ENCODE data around the gene SLC34A1.
"Not testable (repeated sequence)": the region's sequence is repeated elsewhere in the genome, so short reads cannot be mapped to it uniquely, and the experiment has no call there.

The SLC34A1 gene

DNA sequence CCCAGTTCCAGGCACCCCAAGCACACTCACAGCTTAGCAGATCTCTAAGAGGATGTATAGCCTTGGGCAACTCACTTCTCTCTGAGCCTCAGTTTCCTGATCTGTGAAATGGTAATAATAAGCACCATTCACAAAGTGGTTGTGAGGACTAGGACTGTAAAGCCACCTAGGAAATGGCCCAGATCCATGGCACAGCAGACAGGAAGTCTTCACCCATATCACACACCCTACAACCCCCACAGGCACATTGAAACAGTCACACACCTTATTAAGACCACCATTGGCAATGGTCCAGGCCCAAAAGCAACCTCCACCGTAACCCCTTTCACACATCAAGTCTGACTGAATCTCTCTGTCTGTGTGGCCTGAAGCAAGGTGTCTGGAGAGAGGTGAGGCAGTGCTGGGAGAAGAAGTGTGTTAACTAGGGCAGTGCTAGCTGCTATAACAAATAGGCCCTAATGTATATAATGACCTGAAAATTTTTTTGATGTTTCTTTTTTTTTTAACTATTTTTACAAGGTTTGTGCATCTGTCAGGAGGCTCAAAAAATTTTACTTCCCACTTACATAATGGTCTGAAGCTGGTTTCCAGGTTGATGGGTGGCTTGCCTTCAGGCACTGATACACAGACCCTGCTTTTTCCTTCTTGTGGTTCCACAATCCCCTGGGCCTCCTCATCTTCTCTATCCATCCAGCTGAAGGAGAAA is 28.9 kb upstream of the SLC34A1 start:
- DNase-seq (ENCODE audit: insufficient read length, low spot score): no peak
- FAIRE-seq: no peak

DNA sequence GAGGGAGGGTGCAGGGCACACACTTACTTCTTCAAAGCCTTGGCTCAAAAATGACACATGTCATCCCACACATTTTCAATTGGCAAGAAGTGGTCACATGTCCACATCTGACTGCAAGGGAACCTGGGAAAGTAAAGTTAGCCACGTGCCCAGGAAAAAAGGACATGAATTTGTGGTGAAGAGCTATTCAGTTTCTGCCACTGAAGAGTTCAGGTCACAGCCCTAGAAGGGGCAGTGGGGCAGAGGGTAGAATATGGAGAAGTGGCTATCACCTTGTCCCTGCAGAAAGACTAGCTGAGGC is 28.4 kb upstream of the SLC34A1 start:
- DNase-seq (ENCODE audit: insufficient read length, low spot score): no peak
- no peak for FAIRE-seq

DNA sequence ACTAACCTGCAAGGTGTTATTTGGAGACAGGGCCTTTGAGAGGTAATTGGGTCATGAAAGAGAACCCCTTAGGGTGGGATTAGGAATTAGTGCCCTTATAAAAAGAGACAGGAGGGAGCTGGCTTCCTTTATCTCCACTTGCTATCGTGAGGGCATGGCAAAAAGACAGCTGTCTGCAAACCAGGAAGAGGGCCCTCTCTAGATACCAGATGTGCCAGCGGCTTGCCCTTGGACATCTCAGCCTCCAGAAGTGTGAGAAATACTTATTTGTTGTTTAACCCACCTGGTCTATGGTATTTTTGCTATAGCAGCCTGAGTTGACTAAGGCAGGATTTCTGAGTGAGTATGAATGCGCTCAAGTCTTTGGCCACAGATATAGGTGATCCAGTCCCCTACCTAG is 27.5 kb upstream of the SLC34A1 start:
- no peak for FAIRE-seq
- no peak for DNase-seq (ENCODE audit: insufficient read length, low spot score)

DNA sequence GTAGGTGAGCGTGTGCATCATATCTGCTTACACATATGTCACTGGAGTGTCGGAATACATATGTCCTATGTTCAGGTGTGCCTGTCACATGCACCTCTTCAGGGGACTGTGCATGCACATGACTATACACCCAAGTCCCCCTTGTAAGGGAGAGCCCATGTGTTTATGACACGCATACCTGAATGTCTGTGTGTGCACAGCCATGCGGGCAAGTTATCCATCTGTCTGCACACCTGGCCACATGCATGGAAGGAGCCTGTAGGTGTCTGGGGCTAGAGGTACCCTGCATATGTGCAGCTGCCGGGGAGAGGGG is 27.1 kb upstream of the SLC34A1 start:
- DNase-seq (ENCODE audit: insufficient read length, low spot score) (no peak), FAIRE-seq (no peak)

DNA sequence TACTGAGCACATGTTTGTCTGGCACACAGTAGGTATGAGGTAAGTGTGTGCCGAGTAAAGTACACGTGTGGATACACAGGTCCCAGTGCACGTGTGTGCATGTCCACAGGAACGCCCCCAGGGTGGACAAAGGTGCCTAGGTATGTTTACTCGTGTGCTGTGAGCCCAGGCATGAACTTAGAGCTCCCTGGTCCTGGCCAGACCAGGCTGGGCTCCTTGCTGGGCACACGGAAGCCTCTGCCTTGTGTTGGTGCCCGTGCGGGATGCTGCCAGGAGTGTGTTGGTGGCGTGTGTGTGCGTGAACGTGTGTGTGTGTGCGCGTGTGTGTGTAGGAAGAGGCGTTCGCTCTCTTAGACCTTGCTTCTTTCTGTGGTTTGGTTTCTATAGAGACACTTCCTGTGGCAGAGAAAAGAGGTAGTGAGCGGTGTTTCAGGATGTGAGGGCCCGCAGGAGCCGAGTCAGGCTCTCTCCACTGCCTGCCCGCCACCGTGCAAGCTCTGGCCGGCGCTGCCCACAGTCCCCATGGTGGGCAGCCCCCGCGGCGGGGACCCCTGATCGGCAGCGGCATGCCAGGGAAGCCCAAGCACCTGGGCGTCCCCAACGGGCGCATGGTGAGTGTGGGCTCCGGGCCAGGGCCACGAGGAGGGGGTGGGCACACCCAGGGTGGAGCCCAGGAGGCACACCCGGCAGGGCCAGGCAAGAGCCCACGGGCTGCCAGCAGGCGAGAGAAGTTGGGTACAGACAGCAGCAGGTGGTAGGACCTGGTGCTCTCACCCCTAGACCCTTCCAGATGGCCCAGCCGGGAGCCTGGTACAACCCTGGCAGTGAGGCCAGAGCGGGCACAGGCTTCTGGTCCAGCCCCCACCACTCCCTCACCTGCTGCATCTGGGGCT is 26.5 kb upstream of the SLC34A1 start, which contains the start of gene RGS14:
TSS of gene RGS14 (plus strand) at position 466 of the 893 bp plus-strand sequence. CDS start at position 567, 101 bp downstream.
- DNase-seq (ENCODE audit: insufficient read length, low spot score) (no peak), FAIRE-seq (no peak)

DNA sequence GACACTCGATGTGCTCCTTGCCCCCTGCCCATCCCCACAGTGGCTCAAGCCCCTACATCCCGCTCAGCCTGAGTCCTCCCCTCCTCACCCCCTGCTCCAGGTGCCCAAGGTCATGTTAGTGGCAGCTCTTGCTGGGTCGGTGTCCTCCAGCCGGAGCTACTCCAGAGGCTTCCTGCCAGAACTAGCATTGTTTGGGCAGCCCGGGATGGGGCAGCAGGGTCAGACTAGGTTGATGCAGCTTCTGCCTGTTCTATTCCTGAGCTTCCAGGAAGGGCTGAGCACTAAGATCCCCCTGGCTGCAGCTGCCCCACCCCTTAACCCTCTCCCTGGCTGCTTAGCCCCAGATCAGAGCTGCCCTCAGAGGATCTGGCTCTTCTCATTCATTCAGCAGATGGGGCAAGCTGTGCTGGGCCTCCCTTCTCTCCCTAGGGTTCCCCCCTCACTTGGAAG is 25.8 kb upstream of the SLC34A1 start:
- FAIRE-seq (no peak), DNase-seq (ENCODE audit: insufficient read length, low spot score) (no peak)

DNA sequence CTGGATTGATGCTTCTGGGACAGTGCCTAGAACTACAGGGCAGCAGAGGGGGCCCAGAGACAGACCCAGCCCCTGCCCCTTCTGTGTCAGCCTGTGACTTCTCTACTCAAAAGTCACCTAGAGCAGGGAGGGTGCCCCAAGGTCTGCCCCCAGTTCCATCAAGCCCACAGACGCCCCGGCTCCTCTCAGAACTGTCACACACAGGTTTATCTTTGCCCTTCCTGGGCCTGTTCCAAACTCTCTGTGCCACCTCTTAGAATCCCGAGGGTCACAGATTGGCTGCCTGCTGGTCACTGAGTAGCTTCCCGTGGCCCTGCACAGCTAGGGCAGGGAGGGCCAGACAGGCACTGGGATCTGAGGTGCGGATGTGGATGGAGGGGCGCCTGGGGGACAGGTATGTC is 24.8 kb upstream of the SLC34A1 start:
- no peak for DNase-seq (ENCODE audit: insufficient read length, low spot score)
- no peak for FAIRE-seq

DNA sequence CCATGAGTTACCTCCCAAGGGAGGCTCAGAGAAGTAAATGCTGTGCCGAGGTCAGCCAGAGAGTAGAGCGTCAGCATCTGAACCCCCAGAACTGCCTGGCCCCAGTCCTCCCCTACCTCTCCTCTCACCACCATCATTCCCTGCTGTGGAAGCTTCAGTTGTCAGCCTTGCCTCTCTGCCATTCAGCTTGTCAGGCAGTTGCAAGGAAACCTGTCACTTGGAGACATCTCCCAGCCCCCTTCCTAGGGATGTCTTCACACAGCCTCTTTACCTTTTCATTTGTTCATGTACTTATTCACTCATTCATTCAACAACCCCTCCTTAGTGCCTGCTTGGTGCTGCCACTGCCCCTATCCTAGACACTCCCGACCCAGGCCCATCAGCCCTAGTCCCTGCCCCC is 24.4 kb upstream of the SLC34A1 start:
- FAIRE-seq (no peak), DNase-seq (ENCODE audit: insufficient read length, low spot score) (no peak)

DNA sequence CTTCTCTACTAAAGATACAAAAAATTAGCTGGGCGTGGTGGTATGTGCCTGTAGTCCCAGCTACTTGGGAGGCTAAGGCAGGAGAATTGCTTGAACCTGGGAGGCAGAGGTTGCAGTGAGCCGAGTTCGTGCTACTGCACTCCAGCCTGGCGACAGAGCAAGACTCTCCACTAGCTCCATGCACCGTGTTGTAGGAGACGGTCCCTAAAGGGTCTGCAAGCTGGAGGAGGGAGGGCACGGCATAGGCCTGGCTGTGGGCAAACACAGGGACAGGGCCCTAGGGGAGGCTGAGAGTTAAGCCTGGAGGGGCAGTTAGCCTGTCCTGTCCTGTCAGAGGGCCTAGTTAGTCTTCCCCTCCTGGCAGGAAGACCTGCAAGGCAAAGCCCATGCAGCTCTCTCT is 23.5 kb upstream of the SLC34A1 start:
- not testable (repeated sequence) for FAIRE-seq; DNase-seq (ENCODE audit: insufficient read length, low spot score)

DNA sequence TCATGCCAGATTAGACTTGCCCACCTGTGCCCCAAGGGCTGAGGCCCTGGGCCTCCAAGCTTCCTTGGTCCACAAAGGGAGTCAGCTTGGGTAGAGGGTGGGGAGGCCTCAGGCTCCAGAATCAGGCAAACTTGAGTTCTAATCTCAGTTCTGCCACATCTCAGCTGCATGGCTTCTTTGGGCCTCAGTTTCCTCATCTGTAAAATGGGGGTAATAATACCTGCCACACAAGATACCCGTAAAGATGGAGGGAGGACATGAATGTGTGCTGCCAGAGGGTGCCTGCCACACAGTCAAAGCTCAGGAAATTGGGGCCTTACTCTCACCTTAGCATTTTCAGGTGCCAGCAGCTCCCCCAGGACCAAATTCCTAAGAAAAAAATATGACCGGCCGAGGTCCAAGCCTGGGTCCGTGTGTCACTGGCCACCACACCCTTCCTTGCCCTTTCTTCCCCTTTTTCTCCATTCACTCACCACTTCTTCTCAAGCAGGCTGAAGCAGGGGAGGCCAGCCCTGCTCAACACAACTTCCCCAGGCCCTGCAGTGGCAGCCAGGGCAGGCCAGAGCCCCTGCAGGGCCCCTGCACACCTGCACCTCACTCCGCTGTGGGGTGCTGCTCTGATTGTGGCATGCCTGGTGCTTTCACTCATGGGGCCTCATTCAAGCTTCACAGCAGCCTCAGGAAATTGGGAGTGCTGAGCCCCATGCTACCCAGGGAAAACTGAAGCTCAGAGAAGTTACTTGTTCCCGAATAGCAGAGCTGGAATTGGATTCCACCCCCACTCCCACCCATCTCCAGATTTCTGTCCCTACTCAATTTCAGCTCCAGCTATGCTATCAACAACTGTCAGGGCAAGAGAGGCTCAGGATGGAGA is 22.6 kb upstream of the SLC34A1 start:
- no peak for FAIRE-seq
- DNase-seq (ENCODE audit: insufficient read length, low spot score): no peak

DNA sequence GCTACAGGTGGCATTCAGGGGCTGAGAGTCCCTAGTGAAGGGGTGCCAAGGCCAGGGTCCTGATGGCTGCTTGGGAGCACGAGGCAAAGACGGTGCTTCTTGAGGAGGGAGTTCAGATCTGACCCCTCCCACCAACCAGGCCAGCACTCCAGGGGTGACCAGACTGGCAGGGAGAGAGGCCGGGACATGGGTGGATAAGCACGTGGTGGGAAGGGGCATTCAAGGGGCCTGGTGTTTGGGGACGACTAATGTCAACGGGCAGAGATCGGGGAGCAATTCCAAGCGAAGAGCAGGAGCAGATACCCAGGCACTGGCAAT is 22.0 kb upstream of the SLC34A1 start:
- no peak for FAIRE-seq
- no peak for DNase-seq (ENCODE audit: insufficient read length, low spot score)

DNA sequence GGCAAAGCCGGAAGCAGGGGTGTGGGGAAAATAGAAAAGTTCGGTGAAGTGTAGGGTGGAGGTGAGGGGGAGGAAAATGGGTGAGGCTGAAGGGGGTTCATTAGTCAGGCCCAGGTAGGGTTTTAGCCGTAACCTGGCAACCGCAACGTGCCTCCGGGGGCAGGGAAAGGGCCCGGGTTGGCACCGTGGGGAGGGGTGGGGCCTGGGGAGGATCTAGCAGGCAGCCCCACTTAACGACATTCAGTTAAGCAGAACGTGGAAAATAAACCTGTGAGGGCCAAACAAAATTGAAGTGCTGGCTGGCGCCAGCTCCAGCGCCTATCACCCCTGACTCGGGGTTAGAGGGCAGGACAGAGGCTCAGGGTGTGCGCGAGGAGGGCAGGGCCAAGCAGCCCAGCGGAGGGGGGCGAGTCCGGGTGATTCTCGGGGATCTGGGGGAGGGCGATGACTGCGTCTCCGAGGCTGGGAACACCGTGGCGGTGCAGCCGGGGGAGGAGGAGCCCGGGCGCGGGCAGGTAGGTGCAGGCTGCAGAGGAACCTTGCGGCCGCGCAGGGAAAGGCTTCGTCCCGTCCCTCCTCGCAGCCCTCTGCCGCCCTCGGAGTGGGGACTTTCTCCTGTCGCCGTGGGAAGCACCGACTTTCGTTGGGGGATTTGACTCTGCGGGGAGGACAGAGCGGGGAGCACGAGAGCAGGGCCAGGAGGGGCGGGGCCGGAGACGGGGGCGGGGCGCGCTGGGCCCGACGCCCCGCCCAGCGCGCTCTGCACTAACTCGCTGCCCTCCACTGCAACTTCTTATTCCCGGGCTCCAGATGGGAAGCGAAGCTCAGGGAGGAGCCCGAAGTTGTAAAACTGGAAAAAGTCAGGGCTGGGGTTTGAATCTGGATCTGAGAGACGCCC is 21.4 kb upstream of the SLC34A1 start:
- DNase-seq (ENCODE audit: insufficient read length, low spot score) (no peak), FAIRE-seq (no peak)

DNA sequence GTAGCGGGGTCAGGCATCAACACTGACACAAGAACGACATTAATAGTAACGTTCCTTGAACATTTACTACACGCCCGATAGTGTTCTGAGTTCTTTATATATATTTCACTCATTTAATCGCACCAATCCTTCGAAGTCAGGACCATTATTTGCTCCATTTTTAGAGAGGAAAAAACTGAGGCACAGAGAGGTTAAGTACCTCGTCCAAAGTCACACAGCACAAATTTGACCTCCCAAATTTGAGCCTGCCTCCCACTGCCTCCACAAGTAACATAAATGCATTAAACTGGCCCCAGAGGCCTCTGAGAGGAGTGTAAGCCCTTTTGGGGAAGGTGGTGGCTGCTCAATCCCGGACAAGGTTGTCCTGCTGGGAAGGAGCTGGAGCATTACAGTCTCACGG is 20.7 kb upstream of the SLC34A1 start:
- DNase-seq (ENCODE audit: insufficient read length, low spot score) (no peak), FAIRE-seq (no peak)

DNA sequence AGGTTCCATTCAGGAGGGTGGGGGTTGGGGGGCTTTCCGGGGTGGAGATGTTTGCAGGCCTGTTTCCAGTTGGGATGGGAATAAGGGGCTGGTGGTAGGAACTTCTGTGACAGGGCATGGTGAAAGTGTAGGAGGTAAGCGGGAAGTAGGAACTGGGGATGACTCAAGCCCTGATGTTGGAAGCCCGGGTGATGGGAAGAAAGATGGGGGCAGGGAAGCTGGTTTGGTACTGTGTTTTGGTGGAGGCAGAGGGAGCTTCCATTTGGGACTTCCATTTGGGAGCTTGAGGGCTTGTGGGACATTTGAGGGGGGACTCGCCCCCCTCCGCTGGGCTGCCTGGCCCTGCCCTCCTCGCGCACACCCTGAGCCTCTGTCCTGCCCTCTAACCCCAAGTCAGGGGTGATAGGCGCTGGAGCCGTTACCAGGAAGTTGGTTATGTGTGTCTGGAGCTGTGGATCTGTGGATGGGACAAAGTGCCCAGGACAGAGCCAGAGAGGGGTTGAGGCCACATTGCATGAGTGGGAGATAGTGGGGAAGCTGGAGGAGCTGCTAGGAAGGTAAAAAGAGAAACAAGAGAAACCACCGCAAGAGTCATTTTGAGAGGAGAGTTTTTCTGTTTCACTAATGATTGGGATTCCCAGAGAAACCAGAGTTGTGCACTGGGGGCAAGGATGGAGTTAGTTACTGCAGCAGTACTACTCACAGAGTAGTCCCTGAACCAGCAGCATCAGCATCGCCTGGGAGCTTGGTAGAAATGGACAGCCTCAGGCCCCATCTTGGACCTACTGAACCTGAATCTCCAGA is 19.9 kb upstream of the SLC34A1 start:
- FAIRE-seq (no peak), DNase-seq (ENCODE audit: insufficient read length, low spot score) (no peak)

DNA sequence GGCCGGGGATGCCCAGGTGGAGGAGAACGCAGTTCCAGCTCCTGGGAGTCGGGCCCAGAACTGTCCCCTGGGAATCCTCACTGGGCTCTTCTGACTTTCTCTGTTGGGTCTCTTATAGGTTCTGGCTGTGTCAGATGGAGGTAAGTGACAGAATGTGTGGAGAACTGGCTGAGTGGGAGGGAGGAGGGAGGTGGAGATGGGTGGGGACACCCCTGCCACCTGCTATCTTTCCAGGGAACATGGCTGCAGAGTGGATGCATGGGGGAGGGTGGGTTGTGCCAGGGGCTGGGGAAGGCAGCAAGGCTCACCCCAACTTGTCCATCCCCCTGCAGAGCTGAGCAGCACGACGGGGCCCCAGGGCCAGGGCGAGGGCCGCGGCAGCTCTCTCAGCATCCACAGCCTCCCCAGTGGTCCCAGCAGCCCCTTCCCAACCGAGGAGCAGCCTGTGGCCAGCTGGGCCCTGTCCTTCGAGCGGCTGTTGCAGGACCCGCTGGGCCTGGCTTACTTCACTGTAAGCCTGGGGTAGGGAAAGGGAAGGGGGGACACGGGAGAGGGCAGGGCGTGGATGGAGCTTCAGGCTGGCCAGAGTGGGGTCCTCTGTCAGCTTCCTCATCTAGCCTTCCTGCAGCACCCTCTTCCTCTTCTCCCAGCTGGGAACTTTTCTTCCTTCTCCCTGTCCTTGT is 18.2 kb upstream of the SLC34A1 start:
- DNase-seq (ENCODE audit: insufficient read length, low spot score): no peak
- FAIRE-seq: no peak

DNA sequence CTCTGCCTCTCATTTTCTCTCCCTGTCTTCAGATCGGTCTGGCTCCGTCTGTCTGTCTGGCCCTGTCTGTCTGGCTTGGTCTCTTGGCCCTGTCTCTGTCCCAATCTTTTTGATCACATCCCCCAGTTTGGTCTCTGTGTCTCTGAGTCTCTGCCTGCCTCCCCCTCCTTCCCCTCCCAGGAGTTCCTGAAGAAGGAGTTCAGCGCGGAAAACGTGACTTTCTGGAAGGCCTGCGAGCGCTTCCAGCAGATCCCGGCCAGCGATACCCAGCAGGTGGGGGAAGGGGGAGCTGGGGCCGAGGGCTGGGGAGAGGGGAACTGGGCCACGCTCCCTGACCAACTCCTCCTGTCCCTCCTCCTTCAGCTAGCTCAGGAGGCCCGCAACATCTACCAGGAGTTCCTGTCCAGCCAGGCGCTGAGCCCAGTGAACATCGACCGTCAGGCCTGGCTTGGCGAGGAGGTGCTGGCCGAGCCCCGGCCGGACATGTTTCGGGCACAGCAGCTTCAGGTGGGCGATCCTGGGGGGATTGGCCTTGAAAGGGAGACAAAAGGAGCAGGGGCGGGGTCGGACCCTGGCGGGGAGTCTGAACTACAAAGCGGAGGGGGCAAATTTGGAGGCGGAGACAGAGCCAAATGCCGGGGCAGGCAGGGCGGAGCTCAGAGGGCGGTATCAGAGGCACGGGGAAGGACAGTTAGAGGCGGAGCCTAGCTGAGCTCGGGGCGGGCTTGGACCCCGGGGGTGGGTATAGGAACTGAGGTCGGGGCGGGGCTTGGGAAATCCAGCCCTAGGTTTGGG is 17.5 kb upstream of the SLC34A1 start:
- FAIRE-seq: no peak

DNA sequence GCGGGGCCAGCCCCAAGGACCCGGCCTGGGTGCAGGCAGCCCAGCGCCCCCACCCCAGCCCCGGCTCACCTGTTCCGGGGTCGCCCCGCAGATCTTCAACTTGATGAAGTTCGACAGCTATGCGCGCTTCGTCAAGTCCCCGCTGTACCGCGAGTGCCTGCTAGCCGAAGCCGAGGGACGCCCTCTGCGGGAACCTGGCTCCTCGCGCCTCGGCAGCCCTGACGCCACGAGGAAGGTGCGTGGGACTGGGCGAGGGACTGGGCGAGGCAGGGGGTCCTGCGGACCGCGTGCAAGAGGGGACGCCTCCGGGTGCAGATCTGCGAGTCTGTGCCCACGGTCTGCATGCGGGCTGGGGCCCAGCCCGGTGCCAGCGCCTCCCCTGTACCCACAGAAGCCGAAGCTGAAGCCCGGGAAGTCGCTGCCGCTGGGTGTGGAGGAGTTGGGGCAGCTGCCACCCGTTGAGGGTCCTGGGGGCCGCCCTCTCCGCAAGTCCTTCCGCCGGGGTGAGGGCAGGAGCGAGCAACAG is 16.8 kb upstream of the SLC34A1 start:
- DNase-seq (ENCODE audit: insufficient read length, low spot score) (no peak), FAIRE-seq (no peak)

More for the DNA sequence above, 17.5 kb upstream of the SLC34A1 start:
- no peak for DNase-seq (ENCODE audit: insufficient read length, low spot score)

All from HTR-8/SVneo (cell line).